K562 (cell line): Measurements from ENCODE around the gene RYR3. TPM values are rescaled to one million over a fixed set of nuclear protein-coding genes. Genes with fewer than 3 reads are reported as not detected.

Source experiments
- ATAC-seq: fragments of 200-7000 bp; cut with Tn5 transposase; 3 replicates; pipeline ENCODE4 v1.9.1; 2020; ENCODE audit warnings: moderate library complexity
- BruUV-seq: library from RNA; stranded (reverse); fragments of 400-500 nt; replicated peaks from 2 replicates; lab custom pipeline; 2021; lab: Mats Ljungman, UMichigan
- CTCF ChIA-PET: fragments of 300-600 bp; formaldehyde crosslinking; extraction: SDS; loops from one replicate; lab custom pipeline; 2021; ENCODE audit warnings: low intra/inter-chr PET ratio; lab: Yijun Ruan, JAX
- POLR2A ChIA-PET: fragments of 300-600, 350-650 bp; sonication (Branson Sonifier 250); formaldehyde crosslinking; extraction: SDS; loops from one replicate; lab custom pipeline; 2021; ENCODE audit warnings: antibody characterized with exemption, inconsistent platforms; lab: Yijun Ruan, JAX
- DNase-seq, 4 experiments: peaks; one replicate each; pipeline versions ENCODE4 v3.0.0 to v3.0.0-alpha.2; 2011 to 2018; ENCODE audit warnings: low spot score in 3 of 4, mixed read lengths in 3 of 4; ENCODE audit errors: extremely low read depth in 1 of 4
- FAIRE-seq: peaks from 2 replicates; lab custom pipeline; 2011; peaks lifted over from hg19 to GRCh38; lab: Jason Lieb, UNC
- H2AFZ ChIP-seq: 2 replicates; pipeline ENCODE4 v1.6.0; 2011; ENCODE audit warnings: low read depth, low read length, control low read depth, inconsistent platforms
- H3K27ac ChIP-seq: fragments of 200-600 bp; 3 replicates; pipeline ENCODE4 v1.8.0; 2011; ENCODE audit warnings: low read depth, mild to moderate bottlenecking, control low read depth, inconsistent platforms, low read length, moderate library complexity, mixed read lengths; ENCODE audit errors: extremely low read depth
- H3K27me3 ChIP-seq, 2 experiments: fragments of 300-600 bp in 1 of 2; 2 replicates in 1 of 2; 3 replicates in 1 of 2; pipeline versions ENCODE4 v1.6.0 to v1.8.0; 2011; ENCODE audit warnings: inconsistent platforms in 2 of 2, low read length in 2 of 2, mild to moderate bottlenecking in 1 of 2, mixed read lengths in 1 of 2, moderate library complexity in 1 of 2; ENCODE audit not compliant: control insufficient read depth in 2 of 2, insufficient read depth in 2 of 2
- H3K36me3 ChIP-seq: fragments of 300-600 bp; 3 replicates; pipeline ENCODE4 v1.8.0; 2011; ENCODE audit warnings: mild to moderate bottlenecking, low read length, inconsistent platforms; ENCODE audit not compliant: control insufficient read depth, insufficient read depth
- H3K4me1 ChIP-seq, 2 experiments: fragments of 200-600 bp in 1 of 2; replicated peaks in 1 of 2; 2 replicates in 1 of 2; 3 replicates in 1 of 2; pipeline versions ENCODE4 v1.5.1 to v1.8.0; 2011; ENCODE audit warnings: inconsistent platforms in 2 of 2, low read length in 2 of 2, mild to moderate bottlenecking in 1 of 2, mixed read lengths in 1 of 2, moderate library complexity in 1 of 2; ENCODE audit not compliant: control insufficient read depth in 2 of 2, insufficient read depth in 2 of 2
- H3K4me2 ChIP-seq: 2 replicates; pipeline ENCODE4 v1.6.1; 2011; ENCODE audit warnings: low read length, control low read depth, inconsistent platforms, mixed read lengths; ENCODE audit not compliant: insufficient read depth
- H3K4me3 ChIP-seq: fragments of 200-600 bp; sonication (generic), shearing (Covaris generic); 2 replicates; pipeline ENCODE4 v1.5.1; 2016; ENCODE audit warnings: control low read depth, inconsistent platforms
- H3K79me2 ChIP-seq: fragments of 200-600 bp; 3 replicates; pipeline ENCODE4 v1.8.0; 2011; ENCODE audit warnings: low read length, inconsistent platforms; ENCODE audit not compliant: control insufficient read depth, insufficient read depth
- H3K9ac ChIP-seq, 2 experiments: 2 replicates each; pipeline versions ENCODE4 v1.6.0 to v1.6.1; 2011; ENCODE audit warnings: low read depth in 2 of 2, low read length in 2 of 2, control low read depth in 1 of 2, inconsistent platforms in 1 of 2, mild to moderate bottlenecking in 1 of 2, mixed read lengths in 1 of 2; ENCODE audit not compliant: insufficient read depth in 1 of 2
- H3K9me1 ChIP-seq: one replicate; pipeline ENCODE4 v1.6.0; 2011; ENCODE audit warnings: inconsistent platforms, mild to moderate bottlenecking, low read length, moderate library complexity; ENCODE audit not compliant: control insufficient read depth, insufficient read depth
- H3K9me3 ChIP-seq: replicated peaks from 2 replicates; pipeline ENCODE4 v1.5.1; 2011; ENCODE audit warnings: low read depth, low read length, inconsistent platforms; ENCODE audit not compliant: control insufficient read depth, insufficient read depth
- H4K20me1 ChIP-seq: replicated peaks from 2 replicates; pipeline ENCODE4 v1.6.1; 2011; ENCODE audit warnings: low read length, inconsistent platforms, mixed read lengths; ENCODE audit not compliant: control insufficient read depth, insufficient read depth
- CHD1 ChIP-seq: fragments of 200-600 bp; sonication (generic); IDR thresholded peaks from one replicate; pipeline ENCODE4 v1.6.1; 2012; ENCODE audit warnings: mild to moderate bottlenecking, moderate library complexity, low read length, inconsistent platforms
- DNMT1 ChIP-seq: fragments of 450-650 bp; IDR thresholded peaks from 2 replicates; pipeline ENCODE4 v1.6.1; 2016; ENCODE audit warnings: antibody characterized with exemption, mild to moderate bottlenecking
- E2F3 ChIP-seq: fragments of 250-450 bp; sonication (Bioruptor Pico); IDR thresholded peaks from 2 replicates; pipeline ENCODE4 v1.4.0; 2020; ENCODE audit warnings: mild to moderate bottlenecking
- ETV6 ChIP-seq, 3 experiments: fragments of 150-350 bp in 1 of 3; sonication (generic) in 1 of 3; formaldehyde crosslinking in 1 of 3; IDR thresholded peaks; 2 replicates each; pipeline versions ENCODE4 v1.6.1 to v1.8.0; 2014 to 2022; ENCODE audit warnings: borderline replicate concordance in 2 of 3, low read depth in 2 of 3, antibody characterized with exemption in 1 of 3, low read length in 1 of 3, mild to moderate bottlenecking in 1 of 3, missing genetic modification reagents in 1 of 3
- FOXA1 ChIP-seq: fragments of 450-650 bp; IDR thresholded peaks from 2 replicates; pipeline ENCODE4 v1.6.1; 2016; ENCODE audit warnings: mild to moderate bottlenecking, borderline replicate concordance
- FUS ChIP-seq: fragments of 200-400 bp; formaldehyde crosslinking; optimal IDR thresholded peaks from 2 replicates; pipeline ENCODE3; 2017; ENCODE audit warnings: low read depth, low read length
- KDM2B ChIP-seq: fragments of 250-450 bp; sonication (Bioruptor Pico); IDR thresholded peaks from 2 replicates; pipeline ENCODE4 v1.8.0; 2021; ENCODE audit warnings: mild to moderate bottlenecking, moderate library complexity
- KLF13 ChIP-seq: fragments of 450-650 bp; IDR thresholded peaks from 2 replicates; pipeline ENCODE4 v1.6.1; 2016; ENCODE audit warnings: missing genetic modification characterization, low read depth, mild to moderate bottlenecking, missing compliant biosample characterization, moderate library complexity, borderline replicate concordance
- MEIS2 ChIP-seq: fragments of 450-650 bp; IDR thresholded peaks from 2 replicates; pipeline ENCODE4 v1.6.1; 2014; ENCODE audit warnings: mild to moderate bottlenecking; ENCODE audit not compliant: partially characterized antibody
- MTF1 ChIP-seq: fragments of 250-450 bp; sonication (Bioruptor Pico); IDR thresholded peaks from 2 replicates; pipeline ENCODE4 v1.9.0; 2021; ENCODE audit warnings: moderate library complexity, mild to moderate bottlenecking, inconsistent platforms, borderline replicate concordance
- NFRKB ChIP-seq: fragments of 450-650 bp; IDR thresholded peaks from 2 replicates; pipeline ENCODE4 v1.6.1; 2016; ENCODE audit warnings: low read depth
- PTTG1 ChIP-seq: fragments of 450-650 bp; IDR thresholded peaks from 2 replicates; pipeline ENCODE4 v1.6.1; 2016; ENCODE audit warnings: low read depth, mild to moderate bottlenecking, missing genetic modification characterization, missing compliant biosample characterization
- SETDB1 ChIP-seq: IDR thresholded peaks from one replicate; pipeline ENCODE4 v1.6.1; 2012; ENCODE audit warnings: low read length, control low read depth, inconsistent platforms
- SIRT6 ChIP-seq: IDR thresholded peaks from one replicate; pipeline ENCODE4 v1.6.1; 2012; ENCODE audit warnings: low read depth, mild to moderate bottlenecking, control low read depth, inconsistent platforms, low read length, moderate library complexity
- TOE1 ChIP-seq, 2 experiments: fragments of 450-650 bp in 1 of 2; sonication (generic) in 1 of 2; formaldehyde crosslinking in 1 of 2; IDR thresholded peaks; 2 replicates each; pipeline versions ENCODE4 v1.7.1 to v1.8.0; 2016 to 2022; ENCODE audit warnings: borderline replicate concordance in 2 of 2, mild to moderate bottlenecking in 2 of 2, antibody characterized with exemption in 1 of 2, inconsistent platforms in 1 of 2, low read depth in 1 of 2, missing genetic modification reagents in 1 of 2, moderate library complexity in 1 of 2
- ZNF445 ChIP-seq: fragments of 250-450 bp; sonication (Bioruptor Pico); IDR thresholded peaks from 2 replicates; pipeline ENCODE4 v1.4.0; 2020; ENCODE audit warnings: low read depth, mild to moderate bottlenecking, moderate library complexity
- ZNF57 ChIP-seq: fragments of 450-650 bp; formaldehyde crosslinking; IDR thresholded peaks from 2 replicates; pipeline ENCODE4 v1.4.0; 2020; ENCODE audit warnings: mild to moderate bottlenecking, moderate library complexity
- ZNF778 ChIP-seq: fragments of 450-650 bp; formaldehyde crosslinking; IDR thresholded peaks from 2 replicates; pipeline ENCODE4 v1.4.0; 2020; ENCODE audit warnings: mild to moderate bottlenecking, moderate library complexity
- WGBS: fragments of 100-300 bp; shearing (Covaris generic); methylation state at CpG from one replicate; pipeline ENCODE4 v1.1.6; 2016; ENCODE audit warnings: low coverage, mixed read lengths; ENCODE audit not compliant: insufficient coverage; ENCODE audit errors: missing lambda C conversion rate; 5-methylcytosine and 5-hydroxymethylcytosine counted together
- in situ Hi-C: fragments of 300-500 bp; cut with MboI; formaldehyde crosslinking; loops from 4 replicates; pipeline ENCODE4 v1.15.0; 2018; ENCODE audit warnings: inconsistent platforms, mixed read lengths
- intact Hi-C: fragments of 100-400 bp; cut with micrococcal nuclease; formaldehyde crosslinking; loops from 2 replicates; pipeline ENCODE4 v1.14.2; 2022
- polyA plus RNA-seq, 8 experiments: library from polyadenylated mRNA; depleted of rRNA in 4 of 8; stranded (reverse) in 5 of 8; unstranded in 3 of 8; fragments of >200 nt; fragmentation: Nextera tagmentation in 2 of 8; fragmentation: Illumina TruSeq in 1 of 8; extraction: Ambion mirVana in 2 of 8; extraction: Trizol in 1 of 8; gene quantifications; 2 replicates each; pipeline versions ENCODE4 v1.2.1 to v1.2.3, GENCODE V29; 2011 to 2014; ENCODE audit warnings: inconsistent platforms in 1 of 8, missing spikeins in 1 of 8
- total RNA-seq, 7 experiments: library from RNA; depleted of rRNA in 6 of 7; stranded (reverse); fragments of >200 nt in 6 of 7; fragmentation: Illumina TruSeq in 2 of 7; extraction: Trizol in 2 of 7; gene quantifications; 2 replicates each; pipeline versions ENCODE4 v1.2.1 to v1.2.3, GENCODE V29; 2011 to 2021; ENCODE audit warnings: low replicate concordance in 1 of 7
- TF ChIP-seq, protein P1 (sequence below), 2 experiments: fragments of 450-650 bp; conservative IDR thresholded peaks; 2 replicates each; pipeline ENCODE4 v1.6.1; 2017; ENCODE audit warnings: mild to moderate bottlenecking in 2 of 2, moderate library complexity in 2 of 2
- TF ChIP-seq, protein P2 (sequence below): IDR thresholded peaks from 2 replicates; pipeline ENCODE4 v1.6.1; 2012; ENCODE audit warnings: low read depth, low read length, improper control_type of control experiment, borderline replicate concordance

RYR3 gene
- total and polyA plus RNA-seq, 9 of the 15 experiments (the other 6 are each of a cell fraction or from before 2014, with no cell fraction given): 0.04 TPM; not detected in 8

DNA sequence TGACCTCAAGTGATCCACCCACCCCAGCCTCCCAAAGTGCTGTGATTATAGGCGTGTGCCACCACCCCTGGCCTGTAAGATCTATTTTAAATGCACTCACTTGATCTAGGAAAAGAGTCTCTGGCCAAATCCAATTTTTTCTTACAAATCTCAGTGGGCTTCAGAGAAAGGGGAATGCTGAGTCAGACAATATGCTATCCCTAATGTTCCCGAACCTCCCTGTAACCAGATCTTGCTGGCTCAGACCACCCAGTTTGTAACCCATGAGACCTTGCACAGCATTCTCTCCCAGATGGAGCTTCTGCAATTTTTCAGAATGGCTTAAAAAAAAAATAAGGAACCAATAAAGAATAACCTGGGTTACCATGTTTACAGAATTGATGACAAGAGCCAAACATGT lies 205.8 kb downstream of the RYR3 start (continued):
- TF ChIP-seq DNMT1 (no peak), ZNF778 (CRISPR knock-in tag) (no peak), MEIS2 (no peak), NFRKB (no peak), TOE1 (IDR thresholded peaks at IDR 0.05; ENCODE audit: borderline replicate concordance) (no peak), TOE1 (CRISPR knock-in tag; IDR thresholded peaks at IDR 0.05; ENCODE audit: borderline replicate concordance, low read depth) (no peak), KDM2B (CRISPR knock-in tag) (no peak)

DNA sequence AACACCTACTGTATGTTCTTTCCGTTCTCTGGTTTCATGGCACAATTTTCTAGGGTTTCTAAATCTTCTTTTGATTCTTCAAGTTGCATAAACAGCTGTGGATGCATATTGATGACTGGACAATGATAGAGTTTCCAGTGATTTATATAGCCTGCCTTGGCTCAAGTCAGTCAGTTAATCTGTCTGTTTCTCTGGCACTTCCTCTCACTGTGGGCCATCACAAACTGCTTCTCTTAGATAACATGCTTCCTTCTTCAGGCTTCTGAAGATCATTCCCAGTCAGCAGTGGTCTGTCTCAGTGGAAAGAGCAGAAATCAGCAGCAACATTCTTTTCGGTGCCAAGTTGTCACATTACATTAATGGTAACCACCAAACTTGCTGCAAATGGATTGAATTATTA lies 207.2 kb downstream of the RYR3 start:
- no peak for FAIRE-seq
- BruUV-seq: no TSS peak
- in situ Hi-C loops (no loop called here), intact Hi-C loops (no loop called here)
- no peak for ATAC-seq
- Histone ChIP-seq H3K27me3 (0 out of 5 replicates have a peak, but pooled peaks cover 0 to 3% of the 10 kb centered on the region in 2 experiments), H3K36me3 (no peaks in the 10 kb centered on the region), H3K27ac (no peak overlapping the region), H3K9me1 (no peaks in the 10 kb centered on the region), H4K20me1 (no peaks in the 10 kb centered on the region), H3K9ac (no peak overlapping the region), H3K4me3 (no peak overlapping the region), H3K79me2 (no peaks in the 10 kb centered on the region), H3K9me3 (no peaks in the 10 kb centered on the region), H3K4me1 (no peaks in the 10 kb centered on the region), H2AFZ (no peak overlapping the region), H3K4me2 (no peak overlapping the region)
- DNase-seq: no peak
- ChIA-PET POLR2A (no interaction called here), CTCF (no interaction called here)
- WGBS: 0% methylated on average over 2 of the region's 2 CpGs
- TF ChIP-seq SETDB1 (no peak), SIRT6 (no peak), PTTG1 (no peak), CHD1 (no peak), MTF1 (CRISPR knock-in tag) (no peak), KLF13 (tag) (no peak), E2F3 (CRISPR knock-in tag) (no peak), ZNF57 (CRISPR knock-in tag) (no peak), FOXA1 (no peak), FUS (no peak), ETV6 (IDR thresholded peaks at IDR 0.05; ENCODE audit: borderline replicate concordance in 1 of 2, low read depth in 2 of 2, low read length in 1 of 2) (no peak), ETV6 (CRISPR knock-in tag; IDR thresholded peaks at IDR 0.05; ENCODE audit: borderline replicate concordance) (no peak), ZNF445 (no peak)
- TF ChIP-seq, protein P1, sequence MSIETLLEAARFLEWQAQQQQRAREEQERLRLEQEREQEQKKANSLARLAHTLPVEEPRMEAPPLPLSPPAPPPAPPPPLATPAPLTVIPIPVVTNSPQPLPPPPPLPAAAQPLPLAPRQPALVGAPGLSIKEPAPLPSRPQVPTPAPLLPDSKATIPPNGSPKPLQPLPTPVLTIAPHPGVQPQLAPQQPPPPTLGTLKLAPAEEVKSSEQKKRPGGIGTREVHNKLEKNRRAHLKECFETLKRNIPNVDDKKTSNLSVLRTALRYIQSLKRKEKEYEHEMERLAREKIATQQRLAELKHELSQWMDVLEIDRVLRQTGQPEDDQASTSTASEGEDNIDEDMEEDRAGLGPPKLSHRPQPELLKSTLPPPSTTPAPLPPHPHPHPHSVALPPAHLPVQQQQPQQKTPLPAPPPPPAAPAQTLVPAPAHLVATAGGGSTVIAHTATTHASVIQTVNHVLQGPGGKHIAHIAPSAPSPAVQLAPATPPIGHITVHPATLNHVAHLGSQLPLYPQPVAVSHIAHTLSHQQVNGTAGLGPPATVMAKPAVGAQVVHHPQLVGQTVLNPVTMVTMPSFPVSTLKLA (conservative IDR thresholded peaks at IDR 0.05): no peak
- TF ChIP-seq, protein P2, sequence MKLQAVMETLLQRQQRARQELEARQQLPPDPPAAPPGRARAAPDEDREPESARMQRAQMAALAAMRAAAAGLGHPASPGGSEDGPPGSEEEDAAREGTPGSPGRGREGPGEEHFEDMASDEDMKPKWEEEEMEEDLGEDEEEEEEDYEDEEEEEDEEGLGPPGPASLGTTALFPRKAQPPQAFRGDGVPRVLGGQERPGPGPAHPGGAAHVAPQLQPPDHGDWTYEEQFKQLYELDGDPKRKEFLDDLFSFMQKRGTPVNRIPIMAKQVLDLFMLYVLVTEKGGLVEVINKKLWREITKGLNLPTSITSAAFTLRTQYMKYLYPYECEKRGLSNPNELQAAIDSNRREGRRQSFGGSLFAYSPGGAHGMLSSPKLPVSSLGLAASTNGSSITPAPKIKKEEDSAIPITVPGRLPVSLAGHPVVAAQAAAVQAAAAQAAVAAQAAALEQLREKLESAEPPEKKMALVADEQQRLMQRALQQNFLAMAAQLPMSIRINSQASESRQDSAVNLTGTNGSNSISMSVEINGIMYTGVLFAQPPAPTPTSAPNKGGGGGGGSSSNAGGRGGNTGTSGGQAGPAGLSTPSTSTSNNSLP: no peak
